Endothelial cell of umbilical vein (primary cell): ENCODE data around the gene CDS2. TPM values are rescaled to one million over a fixed set of nuclear protein-coding genes. Genes with fewer than 3 reads are reported as not detected.

Experiments
- BruUV-seq: library from RNA; stranded (reverse); fragments of 400-500 nt; replicated peaks from 2 replicates; lab custom pipeline; 2021; lab: Mats Ljungman, UMichigan
- CTCF ChIA-PET: fragments of 300-600, 350-600 bp; sonication (Branson Sonifier 250); formaldehyde crosslinking; loops from one replicate; lab custom pipeline; 2021; ENCODE audit warnings: antibody characterized with exemption, inconsistent platforms; lab: Charles Lee
- POLR2A ChIA-PET: fragments of 300-600, 350-600 bp; sonication (Branson Sonifier 250); formaldehyde crosslinking; loops from one replicate; lab custom pipeline; 2021; ENCODE audit warnings: antibody characterized with exemption, inconsistent platforms; lab: Charles Lee
- DNase-seq: peaks from one replicate; pipeline ENCODE4 v3.0.0-alpha.2; 2011; ENCODE audit warnings: low read depth, low spot score
- FAIRE-seq: peaks from 2 replicates; lab custom pipeline; 2011; peaks lifted over from hg19 to GRCh38; lab: Jason Lieb, UNC
- H2AFZ ChIP-seq: 2 replicates; pipeline ENCODE4 v1.6.0; 2012; ENCODE audit warnings: low read depth, low read length, control low read depth, inconsistent platforms
- H3K27ac ChIP-seq: 2 replicates; pipeline ENCODE4 v1.5.1; 2011; ENCODE audit warnings: low read depth, mild to moderate bottlenecking, control low read depth, low read length, moderate library complexity; ENCODE audit not compliant: insufficient read depth
- H3K27me3 ChIP-seq, 2 experiments: 2 replicates each; pipeline versions ENCODE4 v1.6.0 to v1.6.1; 2011; ENCODE audit warnings: low read length in 2 of 2, mixed read lengths in 1 of 2; ENCODE audit not compliant: control insufficient read depth in 2 of 2, insufficient read depth in 2 of 2
- H3K36me3 ChIP-seq, 2 experiments: 2 replicates in 1 of 2; 3 replicates in 1 of 2; pipeline ENCODE4 v1.5.1; 2011; ENCODE audit warnings: low read length in 2 of 2, mild to moderate bottlenecking in 1 of 2, moderate library complexity in 1 of 2; ENCODE audit not compliant: control insufficient read depth in 2 of 2, insufficient read depth in 2 of 2; ENCODE audit errors: extremely low read depth in 1 of 2
- H3K4me1 ChIP-seq: 3 replicates; pipeline ENCODE4 v1.5.1; 2011; ENCODE audit warnings: mild to moderate bottlenecking, low read length; ENCODE audit not compliant: control insufficient read depth, insufficient read depth; ENCODE audit errors: extremely low read depth
- H3K4me2 ChIP-seq: 2 replicates; pipeline ENCODE4 v1.6.1; 2011; ENCODE audit warnings: low read length, control low read depth, mixed read lengths; ENCODE audit not compliant: insufficient read depth
- H3K4me3 ChIP-seq, 3 experiments: fragments of 200-600 bp in 1 of 3; sonication (generic), shearing (Covaris generic) in 1 of 3; replicated peaks in 1 of 3; 2 replicates each; pipeline ENCODE4 v1.5.1; 2011 to 2016; ENCODE audit warnings: control low read depth in 3 of 3, low read length in 3 of 3, mild to moderate bottlenecking in 2 of 3, inconsistent platforms in 1 of 3, low read depth in 1 of 3, moderate library complexity in 1 of 3; ENCODE audit not compliant: insufficient read depth in 1 of 3
- H3K79me2 ChIP-seq: 2 replicates; pipeline ENCODE4 v1.6.0; 2012; ENCODE audit warnings: low read length, inconsistent platforms; ENCODE audit not compliant: control insufficient read depth, insufficient read depth
- H3K9ac ChIP-seq: replicated peaks from 2 replicates; pipeline ENCODE3; 2011; ENCODE audit warnings: low read length, control low read depth; ENCODE audit not compliant: insufficient read depth; ENCODE audit errors: extremely low read depth
- H3K9me1 ChIP-seq: replicated peaks from 3 replicates; pipeline ENCODE4 v1.6.0; 2011; ENCODE audit warnings: mild to moderate bottlenecking, low read length; ENCODE audit not compliant: control insufficient read depth, insufficient read depth; ENCODE audit errors: extremely low read depth
- H3K9me3 ChIP-seq: replicated peaks from 2 replicates; pipeline ENCODE4 v1.5.1; 2012; ENCODE audit warnings: low read length, inconsistent platforms; ENCODE audit not compliant: control insufficient read depth, insufficient read depth
- H4K20me1 ChIP-seq: replicated peaks from 2 replicates; pipeline ENCODE3; 2011; ENCODE audit warnings: mild to moderate bottlenecking, low read length; ENCODE audit not compliant: control insufficient read depth, insufficient read depth; ENCODE audit errors: extremely low read depth
- CTCF ChIP-seq, 2 donors: IDR thresholded peaks; 1 replicate in 1 of 2; 2 replicates in 1 of 2; pipeline ENCODE4 v1.5.1; 2011; ENCODE audit warnings: low read length in 2 of 2, mild to moderate bottlenecking in 2 of 2, moderate library complexity in 2 of 2, control low read depth in 1 of 2, inconsistent platforms in 1 of 2, low read depth in 1 of 2; ENCODE audit not compliant: insufficient read depth in 1 of 2; ENCODE audit errors: extremely low read depth in 1 of 2
- EZH2 ChIP-seq: IDR thresholded peaks from 2 replicates; pipeline ENCODE4 v1.6.1; 2012; ENCODE audit warnings: borderline replicate concordance, low read depth, mild to moderate bottlenecking, moderate library complexity, low read length, inconsistent platforms; ENCODE audit not compliant: severe bottlenecking
- FOS ChIP-seq: IDR thresholded peaks from 2 replicates; pipeline ENCODE4 v1.6.1; 2011; ENCODE audit warnings: mild to moderate bottlenecking, low read length, moderate library complexity, borderline replicate concordance; ENCODE audit not compliant: insufficient read depth
- GATA2 ChIP-seq: IDR thresholded peaks from 2 replicates; pipeline ENCODE4 v1.7.0; 2011; ENCODE audit warnings: low read depth, mild to moderate bottlenecking, moderate library complexity, mixed read lengths, low read length; ENCODE audit not compliant: insufficient read length, insufficient read depth
- JUN ChIP-seq: IDR thresholded peaks from 2 replicates; pipeline ENCODE4 v1.6.1; 2011; ENCODE audit warnings: borderline replicate concordance, low read depth; ENCODE audit not compliant: insufficient read length, insufficient read depth
- POLR2A ChIP-seq: IDR thresholded peaks from 2 replicates; pipeline ENCODE4 v1.6.1; 2012; ENCODE audit warnings: low read depth, mild to moderate bottlenecking, control low read depth, low read length
- POLR2AphosphoS5 ChIP-seq: IDR thresholded peaks from 2 replicates; pipeline ENCODE4 v1.6.1; 2012; ENCODE audit warnings: low read depth, mild to moderate bottlenecking, control low read depth, low read length, moderate library complexity; ENCODE audit not compliant: insufficient read depth
- dilution Hi-C: fragments of 300-500 bp; cut with MboI; formaldehyde crosslinking; loops from one replicate; pipeline ENCODE4 v1.15.0; 2019; ENCODE audit warnings: low sequenced_read_pairs; ENCODE audit not compliant: extremely low pct_ligation_motif_present
- intact Hi-C: fragments of 100-400 bp; cut with micrococcal nuclease; formaldehyde crosslinking; loops from one replicate; pipeline ENCODE4 v1.10.0; 2022
- polyA plus RNA-seq, 4 experiments: library from polyadenylated mRNA; depleted of rRNA in 3 of 4; stranded (reverse) in 3 of 4; unstranded in 1 of 4; fragments of >200 nt; gene quantifications; 2 replicates each; pipeline versions ENCODE4 v1.2.1 to v1.2.3, GENCODE V29; 2011 to 2012; ENCODE audit warnings: missing spikeins in 1 of 4
- total RNA-seq: library from RNA; stranded (reverse); gene quantifications from 2 replicates; pipeline ENCODE4 v1.2.3, GENCODE V29; 2021

CDS2 gene
- total and polyA plus RNA-seq, 2 donors (not counting 3 experiments of a cell fraction or from before 2014, with no cell fraction given), result 47.0 to 49.0 TPM

GRCh38 chr20:5181492-5181891, 54.7 kb downstream of the CDS2 start:
- peaks cover 10 to 16% of the 10 kb centered on the region in 2 experiments for H3K36me3 ChIP-seq
- TF ChIP-seq JUN (no peak), POLR2A (no peak), EZH2 (no peak), CTCF (IDR thresholded peaks at IDR 0.05; ENCODE audit: extremely low read depth in 1 of 2, insufficient read depth in 1 of 2, low read depth in 1 of 2, low read length in 2 of 2) (no peak), FOS (no peak), GATA2 (no peak), POLR2AphosphoS5 (no peak)
- ChIA-PET POLR2A (no interaction called here), CTCF (interaction anchor here (1.0 to 6.1 kb wide), 3 partner anchors 10 to 55 kb away, joined by 4 to 45 read pairs (median 40); partner anchors contain the start of gene CDS2)
- H3K27me3 ChIP-seq, result no peaks in the 10 kb centered on the region
- no TSS peak for BruUV-seq
- no peaks in the 10 kb centered on the region for H4K20me1 ChIP-seq
- no peak overlapping the region for H2AFZ ChIP-seq
- no peaks in the 10 kb centered on the region for H3K9me3 ChIP-seq
- H3K4me2 ChIP-seq, result no peak overlapping the region
- DNase-seq, result no peak
- FAIRE-seq, result no peak
- no peaks in the 10 kb centered on the region for H3K79me2 ChIP-seq
- intact Hi-C loops, result no loop called here
- H3K27ac ChIP-seq, result no peak overlapping the region
- no peak overlapping the region for H3K4me3 ChIP-seq
- H3K9me1 ChIP-seq, result no peaks in the 10 kb centered on the region
- H3K9ac ChIP-seq, result no peak overlapping the region
- H3K4me1 ChIP-seq, result peaks cover 19% of the 10 kb centered on the region
- dilution Hi-C loops, result no loop called here
